Spinal cord (tissue), 10 donors: ENCODE data around the gene NTHL1. TPM values are rescaled to one million over a fixed set of nuclear protein-coding genes. Genes with fewer than 3 reads are reported as not detected.

ENCODE experiments used
- DNase-seq, 6 donors: peaks; one replicate each; pipeline versions ENCODE4 v3.0.0 to v3.0.0-alpha.2; 2013 to 2015; ENCODE audit warnings: low spot score in 6 of 6, low read depth in 4 of 6
- H3K27ac ChIP-seq: one replicate; pipeline ENCODE4 v1.5.1; 2013; ENCODE audit warnings: low read depth, low read length, control low read depth
- H3K27me3 ChIP-seq: one replicate; pipeline ENCODE4 v1.6.1; 2013; ENCODE audit warnings: low read length; ENCODE audit not compliant: control insufficient read depth, insufficient read depth
- H3K36me3 ChIP-seq: one replicate; pipeline ENCODE4 v1.6.1; 2013; ENCODE audit warnings: low read length; ENCODE audit not compliant: control insufficient read depth, insufficient read depth
- H3K4me1 ChIP-seq: one replicate; pipeline ENCODE4 v1.6.1; 2013; ENCODE audit warnings: low read length; ENCODE audit not compliant: control insufficient read depth, insufficient read depth
- H3K4me3 ChIP-seq: one replicate; pipeline ENCODE4 v1.5.1; 2013; ENCODE audit warnings: low read depth, low read length, control low read depth
- H3K9me3 ChIP-seq: one replicate; pipeline ENCODE4 v1.6.1; 2013; ENCODE audit warnings: low read length; ENCODE audit not compliant: control insufficient read depth, insufficient read depth
- WGBS: methylation state at CpG from one replicate; pipeline ENCODE4 v1.1.5; 2013; ENCODE audit warnings: missing lambda C conversion rate; ENCODE audit not compliant: insufficient coverage; 5-methylcytosine and 5-hydroxymethylcytosine counted together
- polyA plus RNA-seq, 2 donors: library from polyadenylated mRNA; unstranded; fragments of 120-200 nt; gene quantifications; one replicate each; pipeline ENCODE4 v1.2.1, GENCODE V29; 2013; ENCODE audit not compliant: insufficient read length in 2 of 2
- total RNA-seq, 2 donors: library from RNA; depleted of rRNA in 1 of 2; stranded (reverse); fragments of 120-200 nt in 1 of 2; fragments of >200 nt in 1 of 2; gene quantifications; one replicate each; pipeline versions ENCODE4 v1.2.3 to v1.2.4, GENCODE V29; 2013 to 2014
- donor health status: healthy.

NTHL1 gene
- total and polyA plus RNA-seq, 4 donors: 19.7 to 42.1 (median 37.2) TPM

DNA sequence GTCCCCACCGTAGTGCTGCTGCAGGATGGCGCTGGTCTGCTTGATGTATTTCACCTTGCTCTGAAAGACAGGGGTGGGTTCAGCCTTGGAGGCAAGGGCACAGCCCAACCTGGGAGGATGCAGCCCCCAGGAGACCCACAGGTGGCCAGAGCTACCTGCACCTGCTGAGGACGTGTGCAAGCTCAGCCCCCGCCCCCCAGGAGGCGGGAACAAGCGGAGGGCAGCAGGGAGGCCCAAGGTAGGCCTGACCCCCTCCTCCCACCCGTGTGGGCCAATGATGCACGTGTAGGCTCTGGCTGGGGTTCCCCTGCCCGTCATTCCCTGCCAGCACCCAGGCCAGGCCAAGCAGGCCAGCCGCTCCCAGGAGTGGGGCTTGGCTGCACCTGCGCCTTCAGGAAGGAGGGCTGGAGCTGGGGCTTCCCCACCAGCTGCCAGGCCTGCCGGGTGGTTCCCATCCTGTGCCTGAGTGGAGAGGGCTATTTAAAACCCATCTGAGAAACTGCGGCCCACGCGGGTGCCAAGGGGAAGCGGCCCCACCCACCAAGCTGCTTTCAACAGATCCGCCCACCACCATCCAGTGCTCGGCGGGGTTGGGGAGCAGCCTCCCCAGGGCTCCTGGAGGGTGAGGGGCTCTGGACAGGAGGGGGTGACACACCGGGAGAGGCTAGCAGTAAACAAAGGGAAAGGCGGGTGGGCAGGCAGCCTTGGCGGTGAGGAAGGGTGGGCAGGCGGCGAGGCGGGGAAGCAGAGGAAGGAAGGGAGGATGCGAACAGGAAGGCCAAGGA is 3.8 kb downstream of the NTHL1 start:
- no peak overlapping the region for H3K4me3 ChIP-seq
- peaks cover 60% of the 10 kb centered on the region for H3K4me1 ChIP-seq
- no peaks in the 10 kb centered on the region for H3K9me3 ChIP-seq
- DNase-seq: no peak
- H3K36me3 ChIP-seq: peaks cover 67% of the 10 kb centered on the region
- no peaks in the 10 kb centered on the region for H3K27me3 ChIP-seq
- no peak overlapping the region for H3K27ac ChIP-seq
- WGBS: 83% methylated on average over 19 of the region's 26 CpGs

DNA sequence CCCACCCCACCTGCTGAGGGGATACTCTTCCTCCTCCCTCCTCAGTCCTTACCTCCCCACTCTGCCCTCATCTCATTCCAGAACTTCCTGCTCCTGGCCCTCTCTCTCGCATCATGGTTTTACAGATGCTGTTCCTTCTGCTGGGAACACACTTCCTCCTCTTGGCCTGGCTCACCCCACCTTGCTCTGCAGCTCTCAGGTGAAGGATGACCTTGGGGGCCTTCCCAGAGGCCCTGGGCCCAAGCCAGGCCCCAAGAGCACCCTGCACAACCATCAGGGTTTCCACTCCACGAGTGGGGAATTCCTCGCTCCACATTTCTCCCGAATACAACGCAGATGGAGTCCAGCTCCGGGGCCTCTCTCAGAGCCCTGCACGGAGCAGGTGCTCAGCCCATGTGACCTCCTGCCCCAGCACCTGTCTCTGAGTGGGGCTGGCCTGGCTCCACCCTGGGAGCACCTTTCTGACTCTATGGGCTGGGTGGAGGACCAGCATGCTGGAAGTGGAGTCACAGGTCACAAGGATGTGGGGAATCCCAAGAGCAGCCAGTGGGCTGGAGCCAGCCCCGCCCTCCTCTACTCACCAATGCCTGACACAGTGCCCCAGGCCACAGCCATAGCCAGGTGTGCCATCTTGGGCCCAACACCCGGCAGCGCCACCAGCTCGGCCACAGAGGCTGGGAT is 4.5 kb downstream of the NTHL1 start:
- H3K4me3 ChIP-seq: no peak overlapping the region
- H3K27me3 ChIP-seq: no peaks in the 10 kb centered on the region
- peaks cover 58% of the 10 kb centered on the region for H3K4me1 ChIP-seq
- WGBS: 94% methylated on average over 11 of the region's 11 CpGs
- H3K36me3 ChIP-seq: peaks cover 74% of the 10 kb centered on the region
- DNase-seq: no peak
- no peak overlapping the region for H3K27ac ChIP-seq
- no peaks in the 10 kb centered on the region for H3K9me3 ChIP-seq

DNA sequence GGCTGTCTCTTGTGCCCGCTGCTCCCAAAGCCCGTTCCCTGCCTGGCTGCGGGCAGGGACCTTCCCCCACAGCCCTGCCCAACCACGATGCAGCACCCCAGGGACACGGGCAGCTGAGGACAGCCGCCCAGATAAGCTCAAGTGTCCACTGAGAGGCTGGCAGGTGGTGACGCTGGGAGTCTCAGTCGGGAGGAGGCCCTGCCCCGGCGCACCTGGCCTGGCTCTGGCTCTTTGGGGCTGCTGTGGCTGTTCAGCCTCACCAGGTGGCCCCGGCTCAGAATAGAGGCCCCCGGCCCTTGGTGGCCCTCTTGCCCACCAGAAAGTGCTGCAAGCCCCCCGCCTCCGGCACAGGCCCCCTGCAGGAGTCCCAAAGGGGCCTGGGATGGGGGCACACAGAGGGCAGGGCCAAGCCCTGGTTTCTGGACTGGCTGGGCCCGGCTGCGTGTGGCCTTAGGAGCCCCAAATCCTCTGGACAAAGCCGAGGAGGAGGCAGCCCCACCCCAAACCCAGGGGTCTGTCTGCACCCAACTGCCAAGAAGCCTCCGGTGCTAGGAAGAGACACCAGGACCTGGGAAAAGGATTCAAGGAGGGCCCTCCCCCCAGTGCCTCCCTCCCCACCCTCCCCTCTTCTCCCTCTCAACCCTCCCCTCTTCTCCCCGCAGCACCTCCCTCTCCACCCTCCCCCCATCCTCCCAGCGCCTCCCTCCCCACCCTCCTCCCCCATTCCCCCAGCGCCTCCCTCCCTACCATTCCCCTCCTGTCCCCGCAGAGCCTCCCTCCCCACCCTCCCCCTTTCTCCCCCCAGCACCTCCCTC is 5.3 kb downstream of the NTHL1 start:
- Histone ChIP-seq H3K4me1 (peaks cover 64% of the 10 kb centered on the region), H3K36me3 (peaks cover 81% of the 10 kb centered on the region), H3K27me3 (no peaks in the 10 kb centered on the region), H3K27ac (no peak overlapping the region), H3K9me3 (no peaks in the 10 kb centered on the region), H3K4me3 (no peak overlapping the region)
- no peak for DNase-seq
- WGBS: 89% methylated on average over 17 of the region's 22 CpGs

- Histone ChIP-seq H3K4me1 (peaks cover 64% of the 10 kb centered on the region), H3K36me3 (peaks cover 92% of the 10 kb centered on the region), H3K4me3 (no peak overlapping the region), H3K27me3 (no peaks in the 10 kb centered on the region), H3K9me3 (no peaks in the 10 kb centered on the region), H3K27ac (no peak overlapping the region)
- DNase-seq: no peak
- WGBS: 83% methylated on average over 20 of the region's 20 CpGs
Measured at GRCh38 chr16:2040787-2041522, 6.7 kb downstream of the NTHL1 start.

GRCh38 chr16:2040041-2040786 is 7.4 kb downstream of the NTHL1 start:
- Histone ChIP-seq H3K9me3 (no peaks in the 10 kb centered on the region), H3K4me1 (peaks cover 72% of the 10 kb centered on the region)
- DNase-seq: no peak

DNA sequence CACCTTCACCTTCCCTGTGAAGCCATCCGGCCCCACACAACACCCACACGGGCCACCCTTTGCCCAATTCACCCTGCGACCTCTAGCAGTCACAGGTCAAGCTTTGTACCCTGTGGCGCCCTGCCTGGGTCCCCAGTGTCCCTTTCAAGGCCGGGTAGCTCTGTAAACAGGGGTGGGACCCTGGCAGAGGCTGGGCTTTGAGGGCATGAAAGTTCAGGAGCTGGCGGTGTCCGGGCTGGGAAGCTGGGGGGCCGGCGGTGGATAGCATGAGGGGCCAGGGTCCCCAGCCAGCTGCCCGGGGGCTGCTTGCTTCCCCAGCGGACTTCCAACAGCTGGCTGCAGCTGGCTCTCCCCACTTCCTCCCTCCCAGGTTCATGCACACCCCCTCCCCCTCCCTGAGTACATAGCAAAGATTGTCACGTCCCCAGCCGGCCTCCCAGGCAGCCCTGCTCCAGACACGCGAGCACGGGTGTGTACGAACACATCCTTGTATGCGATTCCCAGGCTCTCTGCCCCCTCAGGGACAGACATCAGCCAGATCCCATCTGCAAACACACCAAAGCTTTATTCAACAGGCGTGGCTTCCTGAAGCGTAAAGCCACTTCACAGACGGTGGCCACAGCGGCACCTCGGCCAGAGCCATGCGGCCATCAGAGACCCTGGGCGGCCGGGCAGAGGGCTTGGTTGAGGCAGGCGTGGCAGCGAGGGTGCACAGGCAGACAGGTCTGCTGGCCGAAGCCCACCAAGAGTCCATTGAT is 8.2 kb downstream of the NTHL1 start:
- Histone ChIP-seq H3K27me3 (no peaks in the 10 kb centered on the region), H3K4me3 (no peak overlapping the region), H3K27ac (peak overlapping the region; percentile 57), H3K36me3 (peaks cover 97% of the 10 kb centered on the region), H3K9me3 (no peaks in the 10 kb centered on the region), H3K4me1 (peaks cover 77% of the 10 kb centered on the region)
- no peak for DNase-seq
- WGBS: 65% methylated on average over 28 of the region's 29 CpGs

More at GRCh38 chr16:2040041-2040786, 7.4 kb downstream of the NTHL1 start:
- 88% methylated on average over 23 of the region's 24 CpGs for WGBS
- Histone ChIP-seq H3K27me3 (no peaks in the 10 kb centered on the region), H3K27ac (peak overlapping the region; percentile 33), H3K4me3 (no peak overlapping the region), H3K36me3 (peaks cover 96% of the 10 kb centered on the region)

GRCh38 chr16:2038382-2039231 is 9.0 kb downstream of the NTHL1 start:
- Histone ChIP-seq H3K27ac (peak overlapping the region; percentile 57), H3K27me3 (no peaks in the 10 kb centered on the region), H3K36me3 (peaks cover 94% of the 10 kb centered on the region), H3K4me3 (no peak overlapping the region), H3K4me1 (peaks cover 79% of the 10 kb centered on the region), H3K9me3 (no peaks in the 10 kb centered on the region)
- 63% methylated on average over 25 of the region's 41 CpGs for WGBS
- no peak for DNase-seq
